Measurements from ENCODE around the gene CEBPB.
"Not testable (repeated sequence)": the region's sequence is repeated elsewhere in the genome, so short reads cannot be mapped to it uniquely, and the experiment has no call there.

CEBPB gene

GRCh38 chr20:50197463-50198179, 7.0 kb downstream of the CEBPB start:
- H3K9me3 ChIP-seq (ENCODE audit: control insufficient read depth, low read length) = no peaks in the 10 kb centered on the region
- H3K27me3 ChIP-seq (ENCODE audit: control insufficient read depth, insufficient read depth, low read length) = no peaks in the 10 kb centered on the region
- peaks cover 6% of the 10 kb centered on the region for H3K36me3 ChIP-seq (ENCODE audit: control insufficient read depth, insufficient read depth, low read length)
- H3K4me1 ChIP-seq (ENCODE audit: control insufficient read depth, insufficient read depth, low read length) = peaks cover 21% of the 10 kb centered on the region
- no peak overlapping the region for H3K9ac ChIP-seq (ENCODE audit: low read length)
- no peak overlapping the region for H3K4me3 ChIP-seq (ENCODE audit: low read length)

- Histone ChIP-seq H3K4me1 (ENCODE audit: control insufficient read depth, insufficient read depth, low read length) (peaks cover 15% of the 10 kb centered on the region), H3K4me3 (ENCODE audit: low read length) (no peak overlapping the region), H3K9ac (ENCODE audit: low read length) (no peak overlapping the region), H3K27me3 (ENCODE audit: control insufficient read depth, insufficient read depth, low read length) (no peaks in the 10 kb centered on the region), H3K9me3 (ENCODE audit: control insufficient read depth, low read length) (no peaks in the 10 kb centered on the region), H3K36me3 (ENCODE audit: control insufficient read depth, insufficient read depth, low read length) (peaks cover 6% of the 10 kb centered on the region)
Measured at GRCh38 chr20:50198180-50198666, 7.6 kb downstream of the CEBPB start.

GRCh38 chr20:50198716-50199115, 8.1 kb downstream of the CEBPB start:
- no peaks in the 10 kb centered on the region for H3K27me3 ChIP-seq (ENCODE audit: control insufficient read depth, insufficient read depth, low read length)
- H3K9ac ChIP-seq (ENCODE audit: low read length) = no peak overlapping the region
- no peaks in the 10 kb centered on the region for H3K9me3 ChIP-seq (ENCODE audit: control insufficient read depth, low read length)
- peaks cover 6% of the 10 kb centered on the region for H3K36me3 ChIP-seq (ENCODE audit: control insufficient read depth, insufficient read depth, low read length)
- peaks cover 10% of the 10 kb centered on the region for H3K4me1 ChIP-seq (ENCODE audit: control insufficient read depth, insufficient read depth, low read length)
- no peak overlapping the region for H3K4me3 ChIP-seq (ENCODE audit: low read length)

GRCh38 chr20:50199703-50200102, 9.1 kb downstream of the CEBPB start:
- Histone ChIP-seq H3K4me3 (ENCODE audit: low read length) (no peak overlapping the region), H3K27me3 (ENCODE audit: control insufficient read depth, insufficient read depth, low read length) (no peaks in the 10 kb centered on the region), H3K4me1 (ENCODE audit: control insufficient read depth, insufficient read depth, low read length) (peaks cover under 1% of the 10 kb centered on the region), H3K36me3 (ENCODE audit: control insufficient read depth, insufficient read depth, low read length) (no peaks in the 10 kb centered on the region), H3K9me3 (ENCODE audit: control insufficient read depth, low read length) (no peaks in the 10 kb centered on the region), H3K9ac (ENCODE audit: low read length) (no peak overlapping the region)

GRCh38 chr20:50200482-50201104, 10.0 kb downstream of the CEBPB start:
- Histone ChIP-seq H3K9ac (ENCODE audit: low read length) (no peak overlapping the region), H3K4me1 (ENCODE audit: control insufficient read depth, insufficient read depth, low read length) (no peaks in the 10 kb centered on the region), H3K27me3 (ENCODE audit: control insufficient read depth, insufficient read depth, low read length) (no peaks in the 10 kb centered on the region), H3K9me3 (ENCODE audit: control insufficient read depth, low read length) (no peaks in the 10 kb centered on the region), H3K4me3 (ENCODE audit: low read length) (no peak overlapping the region), H3K36me3 (ENCODE audit: control insufficient read depth, insufficient read depth, low read length) (no peaks in the 10 kb centered on the region)

- H3K9me3 ChIP-seq (ENCODE audit: control insufficient read depth, low read length); H3K27me3 ChIP-seq (ENCODE audit: control insufficient read depth, insufficient read depth, low read length); H3K4me3 ChIP-seq (ENCODE audit: low read length); H3K9ac ChIP-seq (ENCODE audit: low read length); H3K36me3 ChIP-seq (ENCODE audit: control insufficient read depth, insufficient read depth, low read length); H3K4me1 ChIP-seq (ENCODE audit: control insufficient read depth, insufficient read depth, low read length): not testable (repeated sequence)
Measured at GRCh38 chr20:50201710-50202109, 11.1 kb downstream of the CEBPB start.

- Histone ChIP-seq H3K4me1 (ENCODE audit: control insufficient read depth, insufficient read depth, low read length) (no peaks in the 10 kb centered on the region), H3K27me3 (ENCODE audit: control insufficient read depth, insufficient read depth, low read length) (no peaks in the 10 kb centered on the region), H3K4me3 (ENCODE audit: low read length) (no peak overlapping the region), H3K9me3 (ENCODE audit: control insufficient read depth, low read length) (no peaks in the 10 kb centered on the region), H3K36me3 (ENCODE audit: control insufficient read depth, insufficient read depth, low read length) (no peaks in the 10 kb centered on the region), H3K9ac (ENCODE audit: low read length) (no peak overlapping the region)
Measured at GRCh38 chr20:50202677-50203076, 12.0 kb downstream of the CEBPB start.

- Histone ChIP-seq H3K9me3 (ENCODE audit: control insufficient read depth, low read length) (no peaks in the 10 kb centered on the region), H3K4me1 (ENCODE audit: control insufficient read depth, insufficient read depth, low read length) (no peaks in the 10 kb centered on the region), H3K4me3 (ENCODE audit: low read length) (no peak overlapping the region)
Measured at GRCh38 chr20:50203951-50204937, 13.6 kb downstream of the CEBPB start.

GRCh38 chr20:50207026-50207425, 16.4 kb downstream of the CEBPB start:
- Histone ChIP-seq H3K9me3 (ENCODE audit: control insufficient read depth, low read length) (no peaks in the 10 kb centered on the region), H3K9ac (ENCODE audit: low read length) (no peak overlapping the region), H3K36me3 (ENCODE audit: control insufficient read depth, insufficient read depth, low read length) (no peaks in the 10 kb centered on the region), H3K27me3 (ENCODE audit: control insufficient read depth, insufficient read depth, low read length) (no peaks in the 10 kb centered on the region), H3K4me3 (ENCODE audit: low read length) (no peak overlapping the region), H3K4me1 (ENCODE audit: control insufficient read depth, insufficient read depth, low read length) (no peaks in the 10 kb centered on the region)

More at GRCh38 chr20:50203951-50204937, 13.6 kb downstream of the CEBPB start:
- H3K27me3 ChIP-seq (ENCODE audit: control insufficient read depth, insufficient read depth, low read length) = no peaks in the 10 kb centered on the region
- H3K9ac ChIP-seq (ENCODE audit: low read length) = no peak overlapping the region
- no peaks in the 10 kb centered on the region for H3K36me3 ChIP-seq (ENCODE audit: control insufficient read depth, insufficient read depth, low read length)

- Histone ChIP-seq H3K9me3 (ENCODE audit: control insufficient read depth, low read length) (no peaks in the 10 kb centered on the region), H3K9ac (ENCODE audit: low read length) (no peak overlapping the region), H3K4me3 (ENCODE audit: low read length) (no peak overlapping the region), H3K36me3 (ENCODE audit: control insufficient read depth, insufficient read depth, low read length) (no peaks in the 10 kb centered on the region), H3K27me3 (ENCODE audit: control insufficient read depth, insufficient read depth, low read length) (no peaks in the 10 kb centered on the region), H3K4me1 (ENCODE audit: control insufficient read depth, insufficient read depth, low read length) (no peaks in the 10 kb centered on the region)
Measured at GRCh38 chr20:50208085-50208491, 17.5 kb downstream of the CEBPB start.

GRCh38 chr20:50208815-50209214, 18.2 kb downstream of the CEBPB start:
- H3K9me3 ChIP-seq (ENCODE audit: control insufficient read depth, low read length); H3K9ac ChIP-seq (ENCODE audit: low read length); H3K36me3 ChIP-seq (ENCODE audit: control insufficient read depth, insufficient read depth, low read length); H3K4me3 ChIP-seq (ENCODE audit: low read length); H3K4me1 ChIP-seq (ENCODE audit: control insufficient read depth, insufficient read depth, low read length); H3K27me3 ChIP-seq (ENCODE audit: control insufficient read depth, insufficient read depth, low read length): not testable (repeated sequence)

Data from mucosa of stomach (tissue), 1 donor.